C4-2B (cell line): ENCODE results near the gene RAB3B.

Experiments used
- H3K27ac ChIP-seq: fragments of 450-650 bp; 2 replicates; pipeline ENCODE4 v1.5.1; 2017
- ZFX ChIP-seq: fragments of 450-650 bp; IDR thresholded peaks from 2 replicates; pipeline ENCODE4 v1.6.1; 2017
- TF ChIP-seq, protein P1 (sequence below): fragments of 450-650 bp; conservative IDR thresholded peaks from 2 replicates; pipeline ENCODE4 v1.5.1; 2017; ENCODE audit warnings: mild to moderate bottlenecking

Gene RAB3B

DNA sequence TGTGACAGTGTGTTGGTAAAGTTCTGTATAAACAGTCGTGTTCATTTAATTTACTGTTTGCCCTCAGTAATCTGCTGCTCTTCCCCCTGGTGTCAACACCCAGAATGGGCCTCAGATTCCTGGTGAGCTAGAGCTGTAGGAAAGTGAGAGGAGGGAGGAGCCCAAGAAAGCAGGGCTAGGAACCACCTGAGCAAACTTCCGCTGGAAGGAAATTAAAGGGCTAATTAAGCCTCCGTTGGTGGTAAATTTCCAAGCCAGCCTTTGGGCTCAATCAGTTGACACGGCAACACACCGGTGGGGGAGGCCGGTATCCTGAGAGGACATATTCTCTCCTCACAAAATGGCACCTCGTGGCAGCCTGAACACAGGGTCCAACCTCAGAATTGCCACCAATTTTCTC, 32.9 kb downstream of the RAB3B start:
- TF ChIP-seq ZFX = no peak
- TF ChIP-seq, protein P1, sequence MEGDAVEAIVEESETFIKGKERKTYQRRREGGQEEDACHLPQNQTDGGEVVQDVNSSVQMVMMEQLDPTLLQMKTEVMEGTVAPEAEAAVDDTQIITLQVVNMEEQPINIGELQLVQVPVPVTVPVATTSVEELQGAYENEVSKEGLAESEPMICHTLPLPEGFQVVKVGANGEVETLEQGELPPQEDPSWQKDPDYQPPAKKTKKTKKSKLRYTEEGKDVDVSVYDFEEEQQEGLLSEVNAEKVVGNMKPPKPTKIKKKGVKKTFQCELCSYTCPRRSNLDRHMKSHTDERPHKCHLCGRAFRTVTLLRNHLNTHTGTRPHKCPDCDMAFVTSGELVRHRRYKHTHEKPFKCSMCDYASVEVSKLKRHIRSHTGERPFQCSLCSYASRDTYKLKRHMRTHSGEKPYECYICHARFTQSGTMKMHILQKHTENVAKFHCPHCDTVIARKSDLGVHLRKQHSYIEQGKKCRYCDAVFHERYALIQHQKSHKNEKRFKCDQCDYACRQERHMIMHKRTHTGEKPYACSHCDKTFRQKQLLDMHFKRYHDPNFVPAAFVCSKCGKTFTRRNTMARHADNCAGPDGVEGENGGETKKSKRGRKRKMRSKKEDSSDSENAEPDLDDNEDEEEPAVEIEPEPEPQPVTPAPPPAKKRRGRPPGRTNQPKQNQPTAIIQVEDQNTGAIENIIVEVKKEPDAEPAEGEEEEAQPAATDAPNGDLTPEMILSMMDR = no peak
- peak overlapping the region; percentile 53 for H3K27ac ChIP-seq

DNA sequence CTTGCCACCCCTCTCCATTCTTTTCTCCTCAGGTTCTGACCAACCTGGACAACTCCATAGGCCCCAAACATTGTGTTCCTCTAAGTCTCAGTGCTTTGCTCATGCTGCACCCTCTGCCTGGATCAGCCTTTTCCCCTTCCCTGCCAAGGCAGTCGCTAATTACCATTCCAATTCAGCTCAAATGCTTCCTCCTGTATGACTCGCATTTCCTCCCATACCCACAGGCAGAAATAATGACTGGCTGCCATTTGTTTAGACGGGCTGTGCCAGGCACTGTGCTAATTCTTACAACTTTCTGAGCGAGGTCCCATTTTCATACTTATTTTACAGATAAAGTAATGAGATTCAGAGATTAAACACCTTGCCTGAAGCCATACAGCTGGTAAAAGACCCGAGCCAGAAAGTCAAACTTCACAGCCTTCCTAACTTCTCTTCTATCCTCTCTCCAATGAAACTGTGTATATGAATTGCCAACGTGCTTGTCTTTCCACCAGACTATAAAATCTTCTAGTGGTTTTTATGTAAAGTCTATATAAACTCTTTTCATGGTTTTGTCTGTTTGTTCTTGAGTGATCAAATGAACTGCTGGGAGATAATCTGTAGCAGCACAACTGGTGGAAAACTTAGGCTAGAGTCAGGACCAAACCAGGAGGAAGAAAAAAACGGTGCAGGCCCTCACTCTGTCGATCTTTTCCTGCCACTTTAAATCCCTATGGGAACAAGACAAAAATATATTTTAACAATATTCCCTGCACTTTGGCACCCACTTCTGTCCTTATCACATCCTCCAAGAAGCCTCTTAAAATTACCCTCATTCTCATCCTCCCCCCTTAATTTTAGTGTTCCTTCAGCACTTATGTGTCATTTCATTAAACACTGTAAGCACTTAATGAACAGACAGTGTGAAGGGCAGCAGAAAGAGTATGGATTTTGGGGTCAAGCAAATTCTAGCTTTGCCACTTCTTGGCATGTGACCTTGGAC, 33.7 kb downstream of the RAB3B start:
- TF ChIP-seq, protein P1 = no peak
- no peak for TF ChIP-seq ZFX
- peak overlapping the region; percentile 56 for H3K27ac ChIP-seq

DNA sequence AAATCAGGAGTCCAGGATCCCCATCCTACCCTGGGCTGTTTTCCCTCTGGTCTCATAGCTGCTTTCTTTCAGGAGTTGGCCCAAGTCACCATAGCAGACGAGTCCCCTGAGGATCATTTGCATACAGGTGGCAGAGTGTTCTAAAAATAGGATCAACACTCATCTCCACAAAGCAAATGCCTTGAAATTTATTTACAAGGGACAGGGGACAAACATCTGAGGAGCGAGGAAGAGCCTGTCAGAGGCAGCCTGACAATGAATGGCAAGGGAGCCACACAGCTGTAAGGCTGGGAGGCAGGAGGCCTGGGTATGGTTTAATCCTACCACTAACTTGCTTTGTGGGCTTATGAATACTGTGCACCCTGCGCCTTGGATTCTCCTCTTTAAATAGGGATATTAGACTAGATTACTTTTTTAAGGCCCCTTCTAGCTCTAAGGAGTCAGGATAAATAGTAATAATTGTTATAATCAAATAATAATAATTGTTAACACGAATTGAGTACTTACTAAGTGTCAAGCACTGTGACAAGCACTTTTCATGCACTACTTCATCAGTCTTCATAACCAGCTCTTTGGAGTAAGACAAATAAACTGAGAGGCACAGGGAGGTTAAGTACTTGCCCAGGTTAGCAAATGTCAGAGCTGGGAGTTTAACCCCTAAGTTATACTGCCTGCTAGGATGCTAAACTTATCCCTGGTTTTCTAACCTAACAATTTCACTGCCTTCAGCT, 34.5 kb downstream of the RAB3B start:
- peak overlapping the region; percentile 56 for H3K27ac ChIP-seq
- TF ChIP-seq ZFX = no peak
- TF ChIP-seq, protein P1 = no peak

DNA sequence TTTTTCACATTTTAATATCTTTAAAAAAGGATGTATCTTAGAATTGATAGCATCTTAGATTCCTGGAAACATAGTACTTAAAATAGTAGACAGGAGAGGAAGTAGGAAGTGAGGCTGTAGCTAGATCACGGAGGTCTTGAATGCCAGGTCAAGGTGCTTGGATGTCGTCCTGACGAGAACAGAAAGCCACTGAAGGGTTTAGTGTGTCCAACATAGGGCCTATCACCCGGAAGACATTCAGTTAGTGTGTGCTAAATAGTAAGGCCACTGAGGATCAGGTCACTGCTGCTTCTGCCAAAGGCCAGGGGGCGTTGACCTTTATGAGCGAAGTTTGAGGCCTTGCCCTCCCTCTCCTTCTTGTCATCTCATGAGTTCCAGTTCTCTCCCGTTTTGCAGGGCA, 35.7 kb downstream of the RAB3B start:
- peak overlapping the region; percentile 56 for H3K27ac ChIP-seq
- TF ChIP-seq, protein P1 = no peak
- no peak for TF ChIP-seq ZFX

DNA sequence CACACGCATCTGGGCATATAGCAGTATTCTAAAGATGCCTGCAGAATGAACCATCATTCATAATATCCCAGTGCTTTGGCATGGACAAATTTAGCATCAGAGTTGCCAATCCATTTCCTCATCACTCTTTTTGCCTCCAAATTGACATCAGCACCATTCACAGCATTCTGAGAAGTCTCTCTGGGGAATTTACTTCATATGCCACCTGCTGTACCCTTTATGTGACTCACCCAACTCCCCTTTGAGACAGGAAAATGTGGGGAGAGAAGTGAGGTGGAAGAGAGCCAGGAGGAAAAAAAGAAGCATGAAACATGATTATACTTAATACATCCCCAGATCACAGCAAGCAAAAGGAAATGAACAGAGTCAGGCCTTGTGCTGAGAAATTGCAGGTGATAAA, 37.4 kb downstream of the RAB3B start:
- no peak for TF ChIP-seq ZFX
- H3K27ac ChIP-seq = peak overlapping the region; percentile 28

DNA sequence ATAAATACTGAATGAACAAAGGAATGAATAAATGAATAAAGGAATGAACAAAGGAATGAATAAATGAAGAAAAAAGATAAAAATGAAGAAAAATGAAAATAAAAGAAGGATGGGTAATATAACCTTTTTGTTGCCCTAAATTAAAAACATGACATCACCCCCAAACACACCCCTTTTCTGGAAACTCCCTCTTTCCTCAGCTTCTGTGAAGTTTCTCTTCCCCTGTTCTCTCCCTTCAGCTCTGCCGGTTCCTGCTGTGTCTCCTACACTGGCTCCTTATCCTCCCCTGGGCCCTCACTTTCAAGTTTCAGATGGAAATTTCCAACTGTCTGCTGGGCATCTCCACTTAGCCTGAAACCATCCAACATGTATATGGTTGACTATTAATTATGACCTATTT, 37.9 kb downstream of the RAB3B start:
- H3K27ac ChIP-seq = no peak overlapping the region
- TF ChIP-seq, protein P1 = no peak
- no peak for TF ChIP-seq ZFX

DNA sequence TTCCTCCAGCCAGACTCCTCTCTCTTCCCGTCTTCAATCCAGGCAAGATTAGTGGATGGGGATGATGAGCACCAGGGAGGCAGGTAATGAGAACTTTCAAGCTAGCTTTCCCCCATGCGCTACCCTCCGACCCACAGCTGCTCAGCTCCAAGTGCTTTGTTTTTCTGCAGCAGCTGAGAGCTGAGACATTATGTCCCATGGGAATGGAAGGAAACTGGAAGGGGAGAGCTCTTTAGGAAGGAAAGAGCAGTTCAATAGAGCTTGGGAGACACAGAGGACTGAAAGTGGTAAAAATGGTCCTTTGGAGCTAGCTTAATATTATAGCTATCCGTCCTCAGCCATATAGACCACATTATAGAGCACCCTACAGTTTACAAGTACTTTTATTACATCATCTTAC, 39.8 kb downstream of the RAB3B start:
- peak overlapping the region; percentile 99 for H3K27ac ChIP-seq
- TF ChIP-seq ZFX = no peak
- TF ChIP-seq, protein P1 = no peak
